Astrocyte (in vitro differentiated cells and primary cell): ENCODE data around the gene CCDC136. TPM values are rescaled to one million over a fixed set of nuclear protein-coding genes. Genes with fewer than 3 reads are reported as not detected.

Experiments used
- DNase-seq: peaks from one replicate; pipeline ENCODE4 v3.0.0-alpha.2; 2010; ENCODE audit warnings: low read depth
- FAIRE-seq: peaks from 2 replicates; lab custom pipeline; 2011; peaks lifted over from hg19 to GRCh38; lab: Jason Lieb, UNC
- H2AFZ ChIP-seq: 2 replicates; pipeline ENCODE4 v1.6.0; 2012; ENCODE audit warnings: low read depth, low read length, inconsistent platforms
- H3K27ac ChIP-seq: 2 replicates; pipeline ENCODE4 v1.5.1; 2011; ENCODE audit warnings: low read depth, low read length, inconsistent platforms
- H3K27me3 ChIP-seq: 2 replicates; pipeline ENCODE4 v1.6.0; 2011; ENCODE audit warnings: low read length, inconsistent platforms; ENCODE audit not compliant: insufficient read depth
- H3K36me3 ChIP-seq: 2 replicates; pipeline ENCODE4 v1.5.1; 2011; ENCODE audit warnings: low read length, inconsistent platforms; ENCODE audit not compliant: insufficient read depth
- H3K4me1 ChIP-seq: 2 replicates; pipeline ENCODE4 v1.5.1; 2011; ENCODE audit warnings: low read length, inconsistent platforms; ENCODE audit not compliant: insufficient read depth
- H3K4me2 ChIP-seq: 2 replicates; pipeline ENCODE4 v1.6.0; 2012; ENCODE audit warnings: low read length, inconsistent platforms
- H3K4me3 ChIP-seq: 2 replicates; pipeline ENCODE4 v1.5.1; 2011; ENCODE audit warnings: low read depth, mild to moderate bottlenecking, low read length, inconsistent platforms; ENCODE audit not compliant: insufficient read depth
- H3K79me2 ChIP-seq: 2 replicates; pipeline ENCODE4 v1.6.0; 2012; ENCODE audit warnings: mild to moderate bottlenecking, low read length, inconsistent platforms; ENCODE audit not compliant: insufficient read depth
- H3K9ac ChIP-seq: 2 replicates; pipeline ENCODE4 v1.6.0; 2012; ENCODE audit warnings: mild to moderate bottlenecking, low read length, inconsistent platforms
- H3K9me3 ChIP-seq: 2 replicates; pipeline ENCODE4 v1.5.1; 2012; ENCODE audit warnings: low read depth, mild to moderate bottlenecking, low read length, inconsistent platforms; ENCODE audit not compliant: insufficient read depth
- H4K20me1 ChIP-seq: 2 replicates; pipeline ENCODE4 v1.6.0; 2012; ENCODE audit warnings: low read length, inconsistent platforms; ENCODE audit not compliant: insufficient read depth
- H3K27ac Mint-ChIP-seq: one replicate; pipeline ENCODE4 v1.8.0; 2021; ENCODE audit warnings: mild to moderate bottlenecking, mixed read lengths; ENCODE audit not compliant: unreplicated experiment
- H3K27me3 Mint-ChIP-seq: one replicate; pipeline ENCODE4 v1.8.0; 2021; ENCODE audit warnings: low read depth, mixed read lengths; ENCODE audit not compliant: unreplicated experiment
- H3K36me3 Mint-ChIP-seq: one replicate; pipeline ENCODE4 v1.8.0; 2021; ENCODE audit warnings: low read depth, mixed read lengths; ENCODE audit not compliant: unreplicated experiment
- H3K4me1 Mint-ChIP-seq: one replicate; pipeline ENCODE4 v1.8.0; 2021; ENCODE audit warnings: low read depth, mixed read lengths; ENCODE audit not compliant: unreplicated experiment
- H3K4me3 Mint-ChIP-seq: one replicate; pipeline ENCODE4 v1.8.0; 2021; ENCODE audit warnings: mild to moderate bottlenecking, moderate library complexity, mixed read lengths; ENCODE audit not compliant: unreplicated experiment
- H3K9me3 Mint-ChIP-seq: one replicate; pipeline ENCODE4 v1.8.0; 2021; ENCODE audit warnings: mild to moderate bottlenecking, mixed read lengths; ENCODE audit not compliant: unreplicated experiment
- EZH2 ChIP-seq: IDR thresholded peaks from 2 replicates; pipeline ENCODE4 v1.6.1; 2012; ENCODE audit warnings: mild to moderate bottlenecking, low read length, inconsistent platforms; ENCODE audit not compliant: insufficient read depth
- total RNA-seq: library from RNA; stranded (reverse); gene quantifications from 2 replicates; pipeline ENCODE4 v1.2.1, GENCODE V29; 2021
- TF ChIP-seq, protein P1 (sequence below): IDR thresholded peaks from 2 replicates; pipeline ENCODE4 v1.5.1; 2011; ENCODE audit warnings: low read depth, mild to moderate bottlenecking, inconsistent platforms, low read length, moderate library complexity; ENCODE audit not compliant: insufficient read depth

CCDC136 gene
- total RNA-seq, 1 donor from 2014 or later, result 14.9 TPM

DNA sequence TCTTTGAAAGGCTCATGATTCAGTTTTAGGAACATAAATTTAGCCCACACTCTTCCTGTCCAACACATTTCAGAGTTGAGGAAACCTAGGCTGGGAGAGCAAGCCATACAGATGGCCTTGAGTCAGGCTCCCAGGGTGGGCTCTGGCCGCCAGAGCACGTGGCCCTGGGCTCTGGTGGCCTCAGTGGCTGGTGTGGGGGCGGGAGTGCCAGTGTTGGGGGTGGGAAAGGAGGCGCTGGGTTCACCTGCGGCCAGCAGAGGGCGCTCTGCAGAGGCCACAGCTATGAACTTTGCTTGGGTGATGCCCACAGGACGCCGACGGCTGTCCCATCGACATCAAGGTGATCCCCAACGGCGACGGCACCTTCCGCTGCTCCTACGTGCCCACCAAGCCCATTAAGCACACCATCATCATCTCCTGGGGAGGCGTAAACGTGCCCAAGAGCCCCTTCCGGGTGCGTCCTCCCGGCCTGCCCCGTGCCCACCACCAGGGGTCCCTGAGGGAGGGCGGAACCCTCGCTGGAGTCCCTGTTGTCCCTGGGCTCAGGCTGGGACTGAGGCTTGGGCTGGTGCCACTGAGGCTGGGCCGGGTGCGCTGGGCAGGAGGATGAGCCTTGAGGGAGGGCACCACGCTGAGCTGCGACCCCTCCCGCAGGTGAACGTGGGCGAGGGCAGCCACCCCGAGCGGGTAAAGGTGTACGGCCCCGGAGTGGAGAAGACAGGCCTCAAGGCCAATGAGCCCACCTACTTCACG, 50.3 kb downstream of the CCDC136 start:
- no peak for FAIRE-seq
- Histone ChIP-seq H3K36me3 (peaks cover 79% of the 10 kb centered on the region), H4K20me1 (peaks cover 97% of the 10 kb centered on the region), H2AFZ (no peak overlapping the region), H3K4me3 (no peak overlapping the region), H3K9ac (peak overlapping the region; percentile 8), H3K79me2 (peaks cover 52% of the 10 kb centered on the region), H3K27ac (no peak overlapping the region), H3K27me3 (no peaks in the 10 kb centered on the region), H3K4me2 (no peak overlapping the region), H3K4me1 (peaks cover 11% of the 10 kb centered on the region), H3K9me3 (no peaks in the 10 kb centered on the region)
- Mint-ChIP-seq H3K4me3 (no peak overlapping the region), H3K36me3 (peaks cover 15% of the 10 kb centered on the region), H3K9me3 (no peaks in the 10 kb centered on the region), H3K27ac (no peak overlapping the region), H3K4me1 (no peaks in the 10 kb centered on the region), H3K27me3 (no peaks in the 10 kb centered on the region)
- peak; percentile 32 for DNase-seq
- TF ChIP-seq, protein P1, sequence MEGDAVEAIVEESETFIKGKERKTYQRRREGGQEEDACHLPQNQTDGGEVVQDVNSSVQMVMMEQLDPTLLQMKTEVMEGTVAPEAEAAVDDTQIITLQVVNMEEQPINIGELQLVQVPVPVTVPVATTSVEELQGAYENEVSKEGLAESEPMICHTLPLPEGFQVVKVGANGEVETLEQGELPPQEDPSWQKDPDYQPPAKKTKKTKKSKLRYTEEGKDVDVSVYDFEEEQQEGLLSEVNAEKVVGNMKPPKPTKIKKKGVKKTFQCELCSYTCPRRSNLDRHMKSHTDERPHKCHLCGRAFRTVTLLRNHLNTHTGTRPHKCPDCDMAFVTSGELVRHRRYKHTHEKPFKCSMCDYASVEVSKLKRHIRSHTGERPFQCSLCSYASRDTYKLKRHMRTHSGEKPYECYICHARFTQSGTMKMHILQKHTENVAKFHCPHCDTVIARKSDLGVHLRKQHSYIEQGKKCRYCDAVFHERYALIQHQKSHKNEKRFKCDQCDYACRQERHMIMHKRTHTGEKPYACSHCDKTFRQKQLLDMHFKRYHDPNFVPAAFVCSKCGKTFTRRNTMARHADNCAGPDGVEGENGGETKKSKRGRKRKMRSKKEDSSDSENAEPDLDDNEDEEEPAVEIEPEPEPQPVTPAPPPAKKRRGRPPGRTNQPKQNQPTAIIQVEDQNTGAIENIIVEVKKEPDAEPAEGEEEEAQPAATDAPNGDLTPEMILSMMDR, result peak; percentile 23
- no peak for TF ChIP-seq EZH2

DNA sequence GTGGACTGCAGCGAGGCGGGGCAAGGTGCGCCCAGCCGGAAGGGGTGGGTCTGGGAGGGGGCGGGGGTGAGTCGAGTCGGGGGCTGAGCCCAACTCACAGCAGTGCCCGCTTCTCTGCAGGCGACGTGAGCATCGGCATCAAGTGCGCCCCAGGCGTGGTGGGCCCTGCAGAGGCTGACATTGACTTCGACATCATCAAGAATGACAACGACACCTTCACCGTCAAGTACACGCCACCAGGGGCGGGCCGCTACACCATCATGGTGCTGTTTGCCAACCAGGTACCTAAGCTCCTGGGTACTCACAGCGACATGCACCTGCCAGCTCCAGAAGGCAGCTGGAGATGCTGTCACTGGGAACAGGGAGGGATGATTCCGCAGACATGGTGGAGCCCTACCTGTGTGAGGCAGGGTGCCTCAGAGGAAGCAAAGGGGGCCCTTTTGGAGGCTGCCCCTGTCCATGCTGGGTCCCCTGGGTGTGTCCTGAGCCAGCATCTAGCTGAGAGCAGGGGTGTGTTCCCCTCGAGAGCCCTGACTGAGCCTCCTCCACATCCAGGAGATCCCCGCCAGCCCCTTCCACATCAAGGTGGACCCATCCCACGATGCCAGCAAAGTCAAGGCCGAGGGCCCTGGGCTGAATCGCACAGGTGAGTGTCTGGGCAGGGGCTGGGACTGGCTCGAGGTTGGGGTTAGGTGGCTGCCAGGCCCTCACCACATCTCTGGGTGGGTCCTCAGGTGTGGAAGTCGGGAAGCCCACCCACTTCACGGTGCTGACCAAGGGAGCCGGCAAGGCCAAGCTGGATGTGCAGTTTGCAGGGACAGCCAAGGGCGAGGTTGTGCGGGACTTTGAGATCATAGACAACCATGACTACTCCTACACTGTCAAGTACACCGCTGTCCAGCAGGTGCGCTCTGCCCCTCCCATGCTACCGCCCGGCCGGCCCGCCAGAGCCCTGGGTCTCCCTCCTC, 51.2 kb downstream of the CCDC136 start:
- FAIRE-seq, result no peak
- DNase-seq, result no peak
- Mint-ChIP-seq H3K4me1 (no peaks in the 10 kb centered on the region), H3K27me3 (no peaks in the 10 kb centered on the region), H3K4me3 (no peak overlapping the region), H3K9me3 (no peaks in the 10 kb centered on the region), H3K36me3 (peaks cover 15% of the 10 kb centered on the region), H3K27ac (no peak overlapping the region)
- Histone ChIP-seq H3K9ac (no peak overlapping the region), H3K9me3 (no peaks in the 10 kb centered on the region), H3K4me1 (peaks cover 11% of the 10 kb centered on the region), H3K79me2 (peaks cover 44% of the 10 kb centered on the region), H3K27me3 (no peaks in the 10 kb centered on the region), H3K4me3 (no peak overlapping the region), H2AFZ (no peak overlapping the region), H3K4me2 (no peak overlapping the region), H3K27ac (no peak overlapping the region), H4K20me1 (peaks cover 97% of the 10 kb centered on the region), H3K36me3 (peaks cover 78% of the 10 kb centered on the region)
- TF ChIP-seq, protein P1, result no peak
- no peak for TF ChIP-seq EZH2
